Left lung (tissue), 10 donors: ENCODE measurements around the gene PGLYRP3. TPM values are rescaled to one million over a fixed set of nuclear protein-coding genes. Genes with fewer than 3 reads are reported as not detected.

Experiments used
- ATAC-seq: fragments of 200-7000 bp; cut with Tn5 transposase; one replicate; pipeline ENCODE4 v1.9.1; 2020; ENCODE audit warnings: moderate library complexity
- DNase-seq, 4 donors: peaks; one replicate each; pipeline ENCODE4 v3.0.0-alpha.2; 2013 to 2020
- H3K27ac ChIP-seq, 2 donors: fragments of 200-600 bp; sonication (generic) in 1 of 2; one replicate each; pipeline versions ENCODE4 v1.5.0 to v1.8.0; 2020 to 2021
- H3K27me3 ChIP-seq, 2 donors: fragments of 200-600 bp; sonication (generic) in 1 of 2; one replicate each; pipeline versions ENCODE4 v1.5.0 to v1.8.0; 2020 to 2021
- H3K36me3 ChIP-seq, 2 donors: fragments of 200-600 bp; sonication (generic) in 1 of 2; one replicate each; pipeline versions ENCODE4 v1.5.0 to v1.8.0; 2020 to 2021
- H3K4me1 ChIP-seq, 2 donors: fragments of 200-600 bp; one replicate each; pipeline ENCODE4 v1.8.0; 2021
- H3K4me3 ChIP-seq, 2 donors: fragments of 200-600 bp; sonication (generic) in 1 of 2; one replicate each; pipeline versions ENCODE4 v1.5.0 to v1.8.0; 2020 to 2021; ENCODE audit warnings: mild to moderate bottlenecking in 1 of 2
- H3K9me3 ChIP-seq, 2 donors: fragments of 200-600 bp; sonication (generic) in 1 of 2; one replicate each; pipeline versions ENCODE4 v1.5.0 to v1.8.0; 2020 to 2021
- intact Hi-C, 2 donors: fragments of 100-400 bp; cut with DNase I; formaldehyde crosslinking; loops; one replicate each; pipeline versions ENCODE4 v1.11.2 to v1.14.2; 2022
- polyA plus RNA-seq, 6 donors: library from polyadenylated mRNA; unstranded; fragments of 120-200 nt; gene quantifications; one replicate each; pipeline ENCODE4 v1.2.1, GENCODE V29; 2013; ENCODE audit not compliant: insufficient read length in 6 of 6
- total RNA-seq, 2 donors: library from RNA; stranded (reverse); fragmentation: NEBNext Ultra II Directional; extraction: Animal tissue kit (Norgen Biotek cat#: 25700); gene quantifications; one replicate each; pipeline ENCODE4 v1.2.1, GENCODE V29; 2021
- TF ChIP-seq, protein P1 (sequence below), 2 donors: fragments of 200-600 bp; sonication (generic) in 1 of 2; IDR thresholded peaks; one replicate each; pipeline versions ENCODE4 v1.5.0 to v1.8.0; 2021; ENCODE audit warnings: antibody characterized with exemption in 2 of 2
- donor health status: DM: no; HTN: yes; CAD: no.
- donor health status: DM: no; HTN: no; CAD: no.

Gene PGLYRP3
- total and polyA plus RNA-seq, 8 donors, result not detected

DNA sequence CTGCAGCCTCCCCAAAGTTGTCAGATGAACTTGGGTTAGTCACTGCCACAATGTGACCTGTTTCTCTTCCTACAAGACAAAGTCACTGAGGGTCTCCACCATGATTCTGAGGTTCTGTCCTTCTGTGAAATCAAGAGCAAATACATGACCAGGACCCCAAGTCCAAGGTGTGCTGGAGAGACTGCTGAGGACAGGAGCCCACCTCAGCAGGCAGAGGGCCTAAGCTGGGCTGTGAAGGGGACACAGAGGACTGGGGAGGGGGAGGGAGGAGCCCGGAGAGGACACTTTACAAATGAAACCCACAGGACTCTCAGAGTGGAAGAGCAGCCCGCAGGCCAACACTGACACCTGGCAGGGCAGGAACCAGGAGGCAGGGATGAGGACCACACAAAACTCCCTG lies 3.3 kb downstream of the PGLYRP3 start:
- TF ChIP-seq, protein P1, sequence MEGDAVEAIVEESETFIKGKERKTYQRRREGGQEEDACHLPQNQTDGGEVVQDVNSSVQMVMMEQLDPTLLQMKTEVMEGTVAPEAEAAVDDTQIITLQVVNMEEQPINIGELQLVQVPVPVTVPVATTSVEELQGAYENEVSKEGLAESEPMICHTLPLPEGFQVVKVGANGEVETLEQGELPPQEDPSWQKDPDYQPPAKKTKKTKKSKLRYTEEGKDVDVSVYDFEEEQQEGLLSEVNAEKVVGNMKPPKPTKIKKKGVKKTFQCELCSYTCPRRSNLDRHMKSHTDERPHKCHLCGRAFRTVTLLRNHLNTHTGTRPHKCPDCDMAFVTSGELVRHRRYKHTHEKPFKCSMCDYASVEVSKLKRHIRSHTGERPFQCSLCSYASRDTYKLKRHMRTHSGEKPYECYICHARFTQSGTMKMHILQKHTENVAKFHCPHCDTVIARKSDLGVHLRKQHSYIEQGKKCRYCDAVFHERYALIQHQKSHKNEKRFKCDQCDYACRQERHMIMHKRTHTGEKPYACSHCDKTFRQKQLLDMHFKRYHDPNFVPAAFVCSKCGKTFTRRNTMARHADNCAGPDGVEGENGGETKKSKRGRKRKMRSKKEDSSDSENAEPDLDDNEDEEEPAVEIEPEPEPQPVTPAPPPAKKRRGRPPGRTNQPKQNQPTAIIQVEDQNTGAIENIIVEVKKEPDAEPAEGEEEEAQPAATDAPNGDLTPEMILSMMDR (IDR thresholded peaks at IDR 0.05), result no peak
- intact Hi-C loops, result no loop called here
- no peak overlapping the region for H3K27ac ChIP-seq
- H3K9me3 ChIP-seq, result no peaks in the 10 kb centered on the region
- H3K36me3 ChIP-seq, result no peaks in the 10 kb centered on the region
- no peak overlapping the region for H3K4me3 ChIP-seq
- DNase-seq (no peak), ATAC-seq (no peak)
- no peaks in the 10 kb centered on the region for H3K4me1 ChIP-seq
- peaks cover 0 to 18% of the 10 kb centered on the region in 2 donors for H3K27me3 ChIP-seq

DNA sequence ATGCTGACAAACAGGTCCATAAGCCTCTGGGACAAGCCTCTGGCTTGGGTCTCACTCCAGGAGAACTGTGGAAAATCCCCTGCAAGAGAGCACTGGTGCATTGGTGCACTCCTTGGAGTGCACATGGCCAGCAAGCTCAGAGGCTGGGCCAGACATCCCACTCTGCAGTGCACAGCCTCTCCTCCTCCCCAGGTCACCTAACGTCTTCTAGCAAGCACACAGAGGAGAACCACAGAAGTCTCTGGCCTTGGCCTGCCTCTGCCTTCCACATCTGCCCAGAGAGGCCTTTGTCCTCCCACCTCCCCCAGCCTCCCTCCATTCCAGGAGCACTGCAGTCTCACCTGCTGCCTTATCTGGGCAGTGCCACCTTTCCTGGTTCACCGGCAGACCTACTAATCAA lies 4.2 kb downstream of the PGLYRP3 start:
- DNase-seq (no peak), ATAC-seq (no peak)
- no peaks in the 10 kb centered on the region for H3K9me3 ChIP-seq
- no peak overlapping the region for H3K27ac ChIP-seq
- intact Hi-C loops, result no loop called here
- H3K4me3 ChIP-seq, result no peak overlapping the region
- H3K36me3 ChIP-seq, result no peaks in the 10 kb centered on the region
- TF ChIP-seq, protein P1 (IDR thresholded peaks at IDR 0.05), result no peak
- no peaks in the 10 kb centered on the region for H3K4me1 ChIP-seq
- H3K27me3 ChIP-seq, result peaks cover 0 to 18% of the 10 kb centered on the region in 2 donors

DNA sequence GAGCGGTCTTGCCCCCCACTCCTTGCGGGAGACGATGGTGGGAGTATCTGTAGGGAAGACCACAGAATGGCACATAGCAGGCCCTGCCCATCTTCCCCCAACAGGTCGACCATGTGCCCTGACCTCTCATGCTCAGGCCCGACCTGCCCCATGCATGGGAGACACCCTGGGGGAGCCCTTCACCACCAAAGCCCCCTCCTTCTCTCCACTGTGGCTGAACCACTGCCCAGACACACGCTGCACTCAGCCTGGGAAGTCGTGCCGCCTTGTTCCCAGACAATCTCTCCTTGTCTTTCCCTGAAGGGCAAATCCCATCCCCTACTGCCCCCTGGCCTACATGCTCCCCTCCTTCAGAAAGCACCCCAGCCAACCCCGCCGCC lies 5.5 kb downstream of the PGLYRP3 start:
- Histone ChIP-seq H3K4me1 (no peaks in the 10 kb centered on the region), H3K4me3 (no peak overlapping the region), H3K27me3 (peaks cover 0 to 18% of the 10 kb centered on the region in 2 donors), H3K27ac (no peak overlapping the region), H3K36me3 (no peaks in the 10 kb centered on the region), H3K9me3 (no peaks in the 10 kb centered on the region)
- ATAC-seq, result no peak
- TF ChIP-seq, protein P1 (IDR thresholded peaks at IDR 0.05), result no peak
- DNase-seq, result no peak
- intact Hi-C loops, result no loop called here

DNA sequence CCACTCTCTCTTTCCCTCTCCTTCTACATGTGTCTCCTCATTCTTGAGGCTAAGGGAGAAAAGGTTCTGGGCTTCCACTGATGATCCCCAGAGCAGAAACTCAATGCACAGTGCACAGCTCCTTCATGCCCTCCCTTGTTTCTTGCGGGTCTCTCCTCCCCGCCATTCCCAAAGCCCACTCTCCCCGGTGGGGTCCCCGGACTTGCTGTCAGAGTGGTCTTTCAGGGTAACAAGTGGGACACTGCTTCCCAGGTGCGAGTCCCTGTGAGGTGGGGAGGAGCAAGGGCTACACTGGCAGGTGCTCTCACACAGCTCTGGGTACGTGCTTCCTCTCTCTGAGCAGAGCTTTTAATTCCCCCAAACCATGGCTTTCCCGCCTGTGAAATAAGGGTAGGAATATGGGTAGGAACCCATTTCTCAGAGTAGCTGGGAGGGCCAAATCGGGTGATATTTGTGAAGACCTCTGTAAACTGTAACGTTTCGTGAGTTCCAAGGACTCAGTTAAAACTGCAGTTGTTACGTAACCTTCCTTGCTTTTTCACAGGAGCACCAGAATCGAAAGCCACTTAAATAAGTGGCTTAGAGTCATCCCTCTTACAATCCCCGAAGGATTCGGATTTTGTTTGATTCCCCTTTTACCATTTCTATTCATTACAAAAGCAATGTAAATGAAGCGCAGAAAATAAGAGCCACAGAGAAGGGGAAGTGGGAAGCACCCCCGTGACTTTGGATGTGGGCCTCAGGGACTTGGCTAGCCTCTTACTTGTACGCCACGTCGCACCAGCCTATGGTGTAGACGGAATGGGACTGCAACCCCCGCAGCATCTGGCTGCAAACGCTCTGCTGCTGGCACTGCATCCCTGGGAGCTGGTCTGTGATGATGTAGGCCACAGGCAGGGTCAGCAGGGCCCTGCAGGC lies 6.2 kb downstream of the PGLYRP3 start:
- peaks cover 0 to 18% of the 10 kb centered on the region in 2 donors for H3K27me3 ChIP-seq
- TF ChIP-seq, protein P1 (IDR thresholded peaks at IDR 0.05), result no peak
- H3K4me1 ChIP-seq, result no peaks in the 10 kb centered on the region
- DNase-seq (no peak), ATAC-seq (no peak)
- intact Hi-C loops, result no loop called here
- no peaks in the 10 kb centered on the region for H3K9me3 ChIP-seq
- H3K27ac ChIP-seq, result no peak overlapping the region
- no peak overlapping the region for H3K4me3 ChIP-seq
- no peaks in the 10 kb centered on the region for H3K36me3 ChIP-seq

DNA sequence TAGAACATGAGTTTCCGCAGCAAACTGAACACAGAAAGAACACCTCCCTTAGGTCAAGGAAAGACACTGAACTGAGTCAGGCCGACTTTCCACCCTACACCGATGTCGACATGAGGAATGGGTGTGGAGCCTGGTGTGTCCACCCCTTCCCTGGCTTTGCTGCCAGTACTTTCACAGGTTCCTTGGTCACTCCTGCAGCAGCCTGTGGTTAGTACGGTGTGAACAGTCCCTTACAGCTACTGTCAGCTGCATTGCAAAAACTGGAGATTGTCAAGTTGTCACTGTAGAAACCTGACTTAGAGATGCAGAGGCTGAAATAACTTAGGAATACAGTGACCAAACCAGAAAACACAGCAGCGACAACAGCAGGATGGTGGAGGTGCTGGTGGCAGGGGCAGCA lies 7.1 kb downstream of the PGLYRP3 start:
- Histone ChIP-seq H3K4me3 (no peak overlapping the region), H3K27me3 (peaks cover 0 to 18% of the 10 kb centered on the region in 2 donors), H3K36me3 (no peaks in the 10 kb centered on the region), H3K27ac (no peak overlapping the region), H3K4me1 (no peaks in the 10 kb centered on the region), H3K9me3 (no peaks in the 10 kb centered on the region)
- intact Hi-C loops, result no loop called here
- DNase-seq (no peak), ATAC-seq (no peak)
- TF ChIP-seq, protein P1 (IDR thresholded peaks at IDR 0.05), result no peak
